WTC11 (cell line): Measurements from ENCODE around the gene SYNE4. TPM values are rescaled to one million over a fixed set of nuclear protein-coding genes. Genes with fewer than 3 reads are reported as not detected.

Experiments
- ATAC-seq: fragments of 200-7000 bp; cut with Tn5 transposase; 2 replicates; pipeline ENCODE4 v1.10.0; 2021; ENCODE audit warnings: mild to moderate bottlenecking, moderate library complexity
- CTCF ChIA-PET: fragments of 300-600 bp; sonication (Branson Sonifier 250); formaldehyde crosslinking; loops from one replicate; lab custom pipeline; 2021; ENCODE audit warnings: antibody characterized with exemption; lab: Charles Lee
- POLR2A ChIA-PET: fragments of 350-600 bp; sonication (Branson Sonifier 250); formaldehyde crosslinking; loops from one replicate; lab custom pipeline; 2021; ENCODE audit warnings: antibody characterized with exemption; lab: Charles Lee
- DNase-seq: peaks from one replicate; pipeline ENCODE4 v3.0.0; 2021; ENCODE audit warnings: low spot score
- H3K27ac Mint-ChIP-seq: 2 replicates; pipeline ENCODE4 v1.8.0; 2021; ENCODE audit warnings: mixed read lengths
- H3K27me3 Mint-ChIP-seq: 2 replicates; pipeline ENCODE4 v1.8.0; 2021; ENCODE audit warnings: low read depth, mild to moderate bottlenecking, moderate library complexity, mixed read lengths
- H3K36me3 Mint-ChIP-seq: 2 replicates; pipeline ENCODE4 v1.8.0; 2021; ENCODE audit warnings: mixed read lengths
- H3K4me1 Mint-ChIP-seq: 2 replicates; pipeline ENCODE4 v1.8.0; 2022; ENCODE audit warnings: mixed read lengths
- H3K4me3 Mint-ChIP-seq: 2 replicates; pipeline ENCODE4 v1.8.0; 2021; ENCODE audit warnings: mild to moderate bottlenecking, moderate library complexity, mixed read lengths
- H3K9me3 Mint-ChIP-seq: 2 replicates; pipeline ENCODE4 v1.8.0; 2021; ENCODE audit warnings: mixed read lengths
- GABPB1 ChIP-seq: sonication (generic); formaldehyde crosslinking; IDR thresholded peaks from 2 replicates; pipeline ENCODE4 v1.8.1; 2023; ENCODE audit warnings: mild to moderate bottlenecking, missing genetic modification reagents
- NFYB ChIP-seq: sonication (generic); formaldehyde crosslinking; conservative IDR thresholded peaks from 2 replicates; pipeline ENCODE4 v1.8.0; 2022; ENCODE audit warnings: low read depth, missing genetic modification reagents
- SMAD3 ChIP-seq: sonication (generic); formaldehyde crosslinking; IDR thresholded peaks from 2 replicates; pipeline ENCODE4 v1.8.0; 2022; ENCODE audit warnings: missing genetic modification reagents, mild to moderate bottlenecking, borderline replicate concordance
- ZNF121 ChIP-seq: sonication (generic); formaldehyde crosslinking; IDR thresholded peaks from 2 replicates; pipeline ENCODE4 v1.8.0; 2023; ENCODE audit warnings: missing genetic modification reagents
- total RNA-seq: library from RNA; stranded (reverse); gene quantifications from 3 replicates; pipeline ENCODE4 v1.2.3, GENCODE V29; 2021
- TF ChIP-seq, protein P1 (sequence below): sonication (generic); formaldehyde crosslinking; IDR thresholded peaks from 2 replicates; pipeline ENCODE4 v1.8.1; 2023; ENCODE audit warnings: mild to moderate bottlenecking, missing genetic modification reagents, borderline replicate concordance
- TF ChIP-seq, protein P2 (sequence below): sonication (generic); formaldehyde crosslinking; conservative IDR thresholded peaks from 2 replicates; pipeline ENCODE4 v1.8.1; 2023; ENCODE audit warnings: mild to moderate bottlenecking, low read depth, missing genetic modification reagents, moderate library complexity
- TF ChIP-seq, protein P3 (sequence below): sonication (generic); formaldehyde crosslinking; IDR thresholded peaks from 2 replicates; pipeline ENCODE4 v1.8.1; 2023; ENCODE audit warnings: mild to moderate bottlenecking, missing genetic modification reagents
- TF ChIP-seq, protein P4 (sequence below): fragments of 250-450 bp; sonication (Bioruptor Pico); IDR thresholded peaks from 2 replicates; pipeline ENCODE4 v1.8.0; 2021; ENCODE audit warnings: mild to moderate bottlenecking
- TF ChIP-seq, protein P5 (sequence below): sonication (generic); formaldehyde crosslinking; IDR thresholded peaks from 2 replicates; pipeline ENCODE4 v1.8.1; 2022; ENCODE audit warnings: low read depth, mild to moderate bottlenecking, moderate library complexity, missing genetic modification reagents, borderline replicate concordance
- TF ChIP-seq, protein P6 (sequence below): sonication (generic); formaldehyde crosslinking; conservative IDR thresholded peaks from 2 replicates; pipeline ENCODE4 v1.8.1; 2022; ENCODE audit warnings: mild to moderate bottlenecking, missing genetic modification reagents
- TF ChIP-seq, protein P7 (sequence below): sonication (generic); formaldehyde crosslinking; IDR thresholded peaks from 2 replicates; pipeline ENCODE4 v1.8.0; 2022; ENCODE audit warnings: mild to moderate bottlenecking, missing genetic modification reagents

Gene SYNE4
- total RNA-seq, 1 experiment from 2014 or later, result 17.6 TPM

DNA sequence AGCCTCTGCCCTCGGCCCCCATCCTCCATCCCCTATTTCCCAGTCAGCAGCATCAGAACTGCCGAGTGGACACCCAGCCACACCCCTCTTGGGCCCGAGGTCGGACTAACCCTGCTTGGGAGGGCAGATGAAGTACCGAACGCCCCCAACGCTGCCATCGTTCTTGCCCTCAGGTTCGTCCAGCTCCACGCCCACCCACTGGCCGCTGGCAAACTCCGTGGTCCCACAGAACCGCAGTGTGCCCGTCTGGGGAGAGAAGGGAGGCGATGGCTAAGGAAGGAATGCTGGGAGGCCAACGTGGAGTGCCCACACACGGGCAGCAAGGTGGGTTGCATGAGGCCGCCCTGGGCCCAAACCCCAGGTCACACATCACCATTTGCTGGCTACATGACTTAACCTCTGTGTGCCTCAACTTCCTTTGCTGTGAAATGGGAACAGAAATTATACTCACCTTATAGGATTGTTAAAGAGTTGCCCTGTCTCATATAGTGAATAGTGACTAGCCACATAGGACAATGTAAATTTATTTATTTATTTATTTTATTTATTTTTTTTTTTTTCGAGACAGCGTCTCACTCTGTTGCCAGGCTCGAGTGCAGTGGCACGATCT is 10.6 kb upstream of the SYNE4 start:
- H3K27ac Mint-ChIP-seq, result no peak overlapping the region
- CTCF ChIA-PET, result interaction anchor here (1.4 kb wide), 1 partner anchor 10 kb away, joined by 3 read pairs; the partner anchor contains the start of gene SYNE4
- H3K9me3 Mint-ChIP-seq, result no peaks in the 10 kb centered on the region
- H3K36me3 Mint-ChIP-seq, result peaks cover 15% of the 10 kb centered on the region
- peaks cover 11% of the 10 kb centered on the region for H3K4me1 Mint-ChIP-seq
- ATAC-seq (no peak), DNase-seq (no peak)
- no peak overlapping the region for H3K4me3 Mint-ChIP-seq
- no peak for TF ChIP-seq NFYB (CRISPR knock-in tag)
- TF ChIP-seq, protein P1, sequence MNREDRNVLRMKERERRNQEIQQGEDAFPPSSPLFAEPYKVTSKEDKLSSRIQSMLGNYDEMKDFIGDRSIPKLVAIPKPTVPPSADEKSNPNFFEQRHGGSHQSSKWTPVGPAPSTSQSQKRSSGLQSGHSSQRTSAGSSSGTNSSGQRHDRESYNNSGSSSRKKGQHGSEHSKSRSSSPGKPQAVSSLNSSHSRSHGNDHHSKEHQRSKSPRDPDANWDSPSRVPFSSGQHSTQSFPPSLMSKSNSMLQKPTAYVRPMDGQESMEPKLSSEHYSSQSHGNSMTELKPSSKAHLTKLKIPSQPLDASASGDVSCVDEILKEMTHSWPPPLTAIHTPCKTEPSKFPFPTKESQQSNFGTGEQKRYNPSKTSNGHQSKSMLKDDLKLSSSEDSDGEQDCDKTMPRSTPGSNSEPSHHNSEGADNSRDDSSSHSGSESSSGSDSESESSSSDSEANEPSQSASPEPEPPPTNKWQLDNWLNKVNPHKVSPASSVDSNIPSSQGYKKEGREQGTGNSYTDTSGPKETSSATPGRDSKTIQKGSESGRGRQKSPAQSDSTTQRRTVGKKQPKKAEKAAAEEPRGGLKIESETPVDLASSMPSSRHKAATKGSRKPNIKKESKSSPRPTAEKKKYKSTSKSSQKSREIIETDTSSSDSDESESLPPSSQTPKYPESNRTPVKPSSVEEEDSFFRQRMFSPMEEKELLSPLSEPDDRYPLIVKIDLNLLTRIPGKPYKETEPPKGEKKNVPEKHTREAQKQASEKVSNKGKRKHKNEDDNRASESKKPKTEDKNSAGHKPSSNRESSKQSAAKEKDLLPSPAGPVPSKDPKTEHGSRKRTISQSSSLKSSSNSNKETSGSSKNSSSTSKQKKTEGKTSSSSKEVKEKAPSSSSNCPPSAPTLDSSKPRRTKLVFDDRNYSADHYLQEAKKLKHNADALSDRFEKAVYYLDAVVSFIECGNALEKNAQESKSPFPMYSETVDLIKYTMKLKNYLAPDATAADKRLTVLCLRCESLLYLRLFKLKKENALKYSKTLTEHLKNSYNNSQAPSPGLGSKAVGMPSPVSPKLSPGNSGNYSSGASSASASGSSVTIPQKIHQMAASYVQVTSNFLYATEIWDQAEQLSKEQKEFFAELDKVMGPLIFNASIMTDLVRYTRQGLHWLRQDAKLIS, result no peak
- TF ChIP-seq, protein P2, sequence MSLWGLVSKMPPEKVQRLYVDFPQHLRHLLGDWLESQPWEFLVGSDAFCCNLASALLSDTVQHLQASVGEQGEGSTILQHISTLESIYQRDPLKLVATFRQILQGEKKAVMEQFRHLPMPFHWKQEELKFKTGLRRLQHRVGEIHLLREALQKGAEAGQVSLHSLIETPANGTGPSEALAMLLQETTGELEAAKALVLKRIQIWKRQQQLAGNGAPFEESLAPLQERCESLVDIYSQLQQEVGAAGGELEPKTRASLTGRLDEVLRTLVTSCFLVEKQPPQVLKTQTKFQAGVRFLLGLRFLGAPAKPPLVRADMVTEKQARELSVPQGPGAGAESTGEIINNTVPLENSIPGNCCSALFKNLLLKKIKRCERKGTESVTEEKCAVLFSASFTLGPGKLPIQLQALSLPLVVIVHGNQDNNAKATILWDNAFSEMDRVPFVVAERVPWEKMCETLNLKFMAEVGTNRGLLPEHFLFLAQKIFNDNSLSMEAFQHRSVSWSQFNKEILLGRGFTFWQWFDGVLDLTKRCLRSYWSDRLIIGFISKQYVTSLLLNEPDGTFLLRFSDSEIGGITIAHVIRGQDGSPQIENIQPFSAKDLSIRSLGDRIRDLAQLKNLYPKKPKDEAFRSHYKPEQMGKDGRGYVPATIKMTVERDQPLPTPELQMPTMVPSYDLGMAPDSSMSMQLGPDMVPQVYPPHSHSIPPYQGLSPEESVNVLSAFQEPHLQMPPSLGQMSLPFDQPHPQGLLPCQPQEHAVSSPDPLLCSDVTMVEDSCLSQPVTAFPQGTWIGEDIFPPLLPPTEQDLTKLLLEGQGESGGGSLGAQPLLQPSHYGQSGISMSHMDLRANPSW, result no peak
- no peak for TF ChIP-seq SMAD3 (CRISPR knock-in tag)
- no peak for TF ChIP-seq GABPB1 (CRISPR knock-in tag)
- TF ChIP-seq, protein P3, sequence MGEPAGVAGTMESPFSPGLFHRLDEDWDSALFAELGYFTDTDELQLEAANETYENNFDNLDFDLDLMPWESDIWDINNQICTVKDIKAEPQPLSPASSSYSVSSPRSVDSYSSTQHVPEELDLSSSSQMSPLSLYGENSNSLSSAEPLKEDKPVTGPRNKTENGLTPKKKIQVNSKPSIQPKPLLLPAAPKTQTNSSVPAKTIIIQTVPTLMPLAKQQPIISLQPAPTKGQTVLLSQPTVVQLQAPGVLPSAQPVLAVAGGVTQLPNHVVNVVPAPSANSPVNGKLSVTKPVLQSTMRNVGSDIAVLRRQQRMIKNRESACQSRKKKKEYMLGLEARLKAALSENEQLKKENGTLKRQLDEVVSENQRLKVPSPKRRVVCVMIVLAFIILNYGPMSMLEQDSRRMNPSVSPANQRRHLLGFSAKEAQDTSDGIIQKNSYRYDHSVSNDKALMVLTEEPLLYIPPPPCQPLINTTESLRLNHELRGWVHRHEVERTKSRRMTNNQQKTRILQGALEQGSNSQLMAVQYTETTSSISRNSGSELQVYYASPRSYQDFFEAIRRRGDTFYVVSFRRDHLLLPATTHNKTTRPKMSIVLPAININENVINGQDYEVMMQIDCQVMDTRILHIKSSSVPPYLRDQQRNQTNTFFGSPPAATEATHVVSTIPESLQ (CRISPR knock-in tag), result no peak
- TF ChIP-seq, protein P4, sequence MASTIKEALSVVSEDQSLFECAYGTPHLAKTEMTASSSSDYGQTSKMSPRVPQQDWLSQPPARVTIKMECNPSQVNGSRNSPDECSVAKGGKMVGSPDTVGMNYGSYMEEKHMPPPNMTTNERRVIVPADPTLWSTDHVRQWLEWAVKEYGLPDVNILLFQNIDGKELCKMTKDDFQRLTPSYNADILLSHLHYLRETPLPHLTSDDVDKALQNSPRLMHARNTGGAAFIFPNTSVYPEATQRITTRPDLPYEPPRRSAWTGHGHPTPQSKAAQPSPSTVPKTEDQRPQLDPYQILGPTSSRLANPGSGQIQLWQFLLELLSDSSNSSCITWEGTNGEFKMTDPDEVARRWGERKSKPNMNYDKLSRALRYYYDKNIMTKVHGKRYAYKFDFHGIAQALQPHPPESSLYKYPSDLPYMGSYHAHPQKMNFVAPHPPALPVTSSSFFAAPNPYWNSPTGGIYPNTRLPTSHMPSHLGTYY (CRISPR knock-in tag), result no peak
- TF ChIP-seq, protein P5, sequence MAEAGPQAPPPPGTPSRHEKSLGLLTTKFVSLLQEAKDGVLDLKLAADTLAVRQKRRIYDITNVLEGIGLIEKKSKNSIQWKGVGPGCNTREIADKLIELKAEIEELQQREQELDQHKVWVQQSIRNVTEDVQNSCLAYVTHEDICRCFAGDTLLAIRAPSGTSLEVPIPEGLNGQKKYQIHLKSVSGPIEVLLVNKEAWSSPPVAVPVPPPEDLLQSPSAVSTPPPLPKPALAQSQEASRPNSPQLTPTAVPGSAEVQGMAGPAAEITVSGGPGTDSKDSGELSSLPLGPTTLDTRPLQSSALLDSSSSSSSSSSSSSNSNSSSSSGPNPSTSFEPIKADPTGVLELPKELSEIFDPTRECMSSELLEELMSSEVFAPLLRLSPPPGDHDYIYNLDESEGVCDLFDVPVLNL (CRISPR knock-in tag), result no peak
- TF ChIP-seq, protein P6, sequence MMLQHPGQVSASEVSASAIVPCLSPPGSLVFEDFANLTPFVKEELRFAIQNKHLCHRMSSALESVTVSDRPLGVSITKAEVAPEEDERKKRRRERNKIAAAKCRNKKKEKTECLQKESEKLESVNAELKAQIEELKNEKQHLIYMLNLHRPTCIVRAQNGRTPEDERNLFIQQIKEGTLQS (CRISPR knock-in tag), result no peak
- TF ChIP-seq, protein P7, sequence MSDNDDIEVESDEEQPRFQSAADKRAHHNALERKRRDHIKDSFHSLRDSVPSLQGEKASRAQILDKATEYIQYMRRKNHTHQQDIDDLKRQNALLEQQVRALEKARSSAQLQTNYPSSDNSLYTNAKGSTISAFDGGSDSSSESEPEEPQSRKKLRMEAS (CRISPR knock-in tag), result no peak
- no peak for TF ChIP-seq ZNF121 (CRISPR knock-in tag)
- POLR2A ChIA-PET, result no interaction called here
- H3K27me3 Mint-ChIP-seq, result no peaks in the 10 kb centered on the region
